ENCODE measurements around the gene WDR3.

The WDR3 gene

DNA sequence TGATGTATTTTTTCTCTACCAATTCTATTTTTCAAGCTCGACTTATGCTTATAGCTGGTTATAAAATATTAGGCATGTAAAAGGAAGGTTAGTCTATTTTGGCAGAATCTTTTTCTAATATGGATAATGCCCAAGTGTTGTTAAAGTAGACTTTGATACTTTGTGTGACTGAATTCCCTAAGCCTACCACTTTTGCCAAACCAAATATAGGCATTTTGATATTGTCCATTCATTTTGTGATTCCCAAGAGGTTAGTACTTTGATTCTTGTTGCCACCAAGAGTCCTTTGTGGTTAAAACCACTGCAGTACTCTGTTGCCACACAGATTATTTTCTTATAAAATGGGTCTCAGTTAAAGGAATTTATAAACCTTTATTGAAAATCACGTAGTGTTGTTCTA, 4.2 kb downstream of the WDR3 start:
- Histone ChIP-seq H3K9me3 (ENCODE audit: control insufficient read depth in 2 of 2, low read length in 2 of 2) (no peaks in the 10 kb centered on the region), H3K4me3 (ENCODE audit: low read length in 2 of 2) (no peak overlapping the region), H3K9ac (ENCODE audit: low read depth in 1 of 2, low read length in 2 of 2) (no peak overlapping the region), H3K4me1 (ENCODE audit: control insufficient read depth in 2 of 2, insufficient read depth in 2 of 2, low read length in 2 of 2) (peaks cover 6 to 8% of the 10 kb centered on the region in 2 donors), H3K36me3 (ENCODE audit: control insufficient read depth in 2 of 2, insufficient read depth in 2 of 2, low read length in 2 of 2) (peaks cover 22 to 26% of the 10 kb centered on the region in 2 donors), H3K27me3 (ENCODE audit: control insufficient read depth in 2 of 2, insufficient read depth in 2 of 2, low read length in 2 of 2) (no peaks in the 10 kb centered on the region), H3K27ac (ENCODE audit: low read depth in 2 of 2, low read length in 2 of 2) (no peak overlapping the region)

DNA sequence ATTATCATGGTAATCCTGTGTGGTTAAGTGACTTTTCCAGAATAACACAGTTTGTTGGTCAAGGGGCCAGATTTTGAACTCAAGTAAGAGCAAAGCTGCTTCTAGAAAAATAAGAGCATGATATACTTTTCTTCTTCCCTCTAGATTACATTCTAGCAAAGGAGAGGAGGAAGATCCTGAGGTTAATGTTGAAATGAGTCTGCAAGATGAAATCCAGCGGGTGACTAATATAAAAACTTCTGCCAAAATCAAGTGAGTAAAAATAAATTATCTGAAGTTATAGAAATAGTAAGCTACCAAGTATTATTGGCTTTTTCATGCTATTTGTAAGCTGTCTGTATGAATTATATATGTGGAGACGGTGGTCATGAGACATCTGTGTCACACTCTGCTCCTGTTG, 12.8 kb downstream of the WDR3 start:
- no peak overlapping the region for H3K4me3 ChIP-seq (ENCODE audit: low read length in 2 of 2)
- no peaks in the 10 kb centered on the region for H3K27me3 ChIP-seq (ENCODE audit: control insufficient read depth in 2 of 2, insufficient read depth in 2 of 2, low read length in 2 of 2)
- peaks cover 58 to 76% of the 10 kb centered on the region in 2 donors for H3K36me3 ChIP-seq (ENCODE audit: control insufficient read depth in 2 of 2, insufficient read depth in 2 of 2, low read length in 2 of 2)
- no peaks in the 10 kb centered on the region for H3K4me1 ChIP-seq (ENCODE audit: control insufficient read depth in 2 of 2, insufficient read depth in 2 of 2, low read length in 2 of 2)
- no peaks in the 10 kb centered on the region for H3K9me3 ChIP-seq (ENCODE audit: control insufficient read depth in 2 of 2, low read length in 2 of 2)
- no peak overlapping the region for H3K9ac ChIP-seq (ENCODE audit: low read depth in 1 of 2, low read length in 2 of 2)
- H3K27ac ChIP-seq (ENCODE audit: low read depth in 2 of 2, low read length in 2 of 2): no peak overlapping the region

DNA sequence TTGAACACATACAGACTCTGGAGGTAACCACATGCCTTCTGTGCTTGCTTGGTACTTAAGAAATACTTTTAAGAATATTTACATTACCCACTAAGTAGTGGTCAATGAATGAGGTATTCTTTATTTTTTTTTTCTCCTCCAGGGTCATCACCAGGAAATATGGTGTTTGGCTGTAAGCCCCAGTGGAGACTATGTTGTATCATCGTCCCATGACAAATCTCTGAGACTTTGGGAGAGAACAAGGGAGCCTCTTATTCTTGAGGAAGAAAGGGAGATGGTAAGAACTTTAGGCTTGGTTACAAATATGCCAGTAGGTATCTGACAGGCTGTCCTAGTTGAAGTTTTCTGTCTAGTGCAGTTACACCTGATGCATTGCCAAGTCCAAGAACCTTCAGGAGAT, 22.8 kb downstream of the WDR3 start:
- H3K9me3 ChIP-seq (ENCODE audit: control insufficient read depth in 2 of 2, low read length in 2 of 2): no peaks in the 10 kb centered on the region
- no peak overlapping the region for H3K9ac ChIP-seq (ENCODE audit: low read depth in 1 of 2, low read length in 2 of 2)
- no peak overlapping the region for H3K4me3 ChIP-seq (ENCODE audit: low read length in 2 of 2)
- no peaks in the 10 kb centered on the region for H3K4me1 ChIP-seq (ENCODE audit: control insufficient read depth in 2 of 2, insufficient read depth in 2 of 2, low read length in 2 of 2)
- peaks cover 67 to 72% of the 10 kb centered on the region in 2 donors for H3K36me3 ChIP-seq (ENCODE audit: control insufficient read depth in 2 of 2, insufficient read depth in 2 of 2, low read length in 2 of 2)
- H3K27me3 ChIP-seq (ENCODE audit: control insufficient read depth in 2 of 2, insufficient read depth in 2 of 2, low read length in 2 of 2): no peaks in the 10 kb centered on the region
- H3K27ac ChIP-seq (ENCODE audit: low read depth in 2 of 2, low read length in 2 of 2): no peak overlapping the region

DNA sequence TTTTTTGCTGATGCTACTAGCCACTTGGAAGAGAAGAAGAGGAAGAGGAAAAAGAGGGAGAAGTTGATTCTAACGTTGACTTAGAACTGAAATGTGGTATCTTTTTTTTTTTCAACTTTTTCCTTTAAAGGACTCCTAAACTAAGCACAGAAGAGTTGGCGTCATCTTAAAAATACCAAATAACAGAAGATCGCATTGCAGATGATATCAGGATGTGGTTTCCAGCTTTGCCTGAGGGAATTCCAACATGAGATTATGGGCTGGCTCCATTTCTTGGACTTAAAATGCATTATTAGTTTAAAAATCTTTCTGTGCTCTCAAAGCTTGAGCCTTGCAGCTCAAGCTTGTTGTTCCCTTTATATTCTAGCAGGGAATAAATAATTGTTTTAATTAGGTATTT, 29.8 kb downstream of the WDR3 start:
- H3K27me3 ChIP-seq (ENCODE audit: control insufficient read depth in 2 of 2, insufficient read depth in 2 of 2, low read length in 2 of 2): no peaks in the 10 kb centered on the region
- no peak overlapping the region for H3K27ac ChIP-seq (ENCODE audit: low read depth in 2 of 2, low read length in 2 of 2)
- H3K4me1 ChIP-seq (ENCODE audit: control insufficient read depth in 2 of 2, insufficient read depth in 2 of 2, low read length in 2 of 2): no peaks in the 10 kb centered on the region
- peaks cover 30 to 31% of the 10 kb centered on the region in 2 donors for H3K36me3 ChIP-seq (ENCODE audit: control insufficient read depth in 2 of 2, insufficient read depth in 2 of 2, low read length in 2 of 2)
- no peaks in the 10 kb centered on the region for H3K9me3 ChIP-seq (ENCODE audit: control insufficient read depth in 2 of 2, low read length in 2 of 2)
- H3K9ac ChIP-seq (ENCODE audit: low read depth in 1 of 2, low read length in 2 of 2): no peak overlapping the region
- no peak overlapping the region for H3K4me3 ChIP-seq (ENCODE audit: low read length in 2 of 2)

DNA sequence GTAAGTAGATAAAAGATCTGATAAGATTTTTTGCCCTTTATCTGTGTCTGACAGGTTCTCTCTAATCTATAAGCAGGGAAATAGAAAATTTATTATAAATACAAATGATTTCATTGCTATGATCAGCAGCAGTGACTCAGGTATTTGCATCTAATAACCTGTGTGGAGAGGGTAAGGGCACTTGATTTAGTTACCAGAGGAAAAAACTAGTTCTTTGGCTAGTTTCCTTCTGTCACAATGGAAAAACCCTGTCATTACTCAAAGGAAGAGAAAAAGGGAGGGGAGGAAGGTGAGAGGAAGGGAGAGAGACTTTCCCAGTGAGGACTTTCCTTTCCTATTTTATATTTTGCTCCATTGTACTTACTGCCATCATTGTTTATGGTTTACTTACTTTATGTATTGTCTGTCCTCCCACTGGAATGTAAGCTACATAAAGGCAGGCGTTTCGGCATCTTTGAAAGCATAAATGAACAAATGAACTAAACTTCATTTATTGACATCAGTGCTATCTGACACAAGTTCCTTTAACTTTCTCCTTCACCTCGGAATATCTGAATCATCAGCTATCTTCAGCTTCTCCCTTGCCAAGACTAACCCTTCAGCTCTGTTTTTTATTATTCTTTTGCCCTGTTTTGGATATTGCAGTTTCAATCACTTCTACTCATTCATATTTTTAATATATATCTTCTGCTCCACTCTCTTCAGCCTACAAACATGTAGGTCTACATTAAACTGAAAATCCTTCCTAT, 34.9 kb downstream of the WDR3 start:
- Histone ChIP-seq H3K9me3 (ENCODE audit: control insufficient read depth in 2 of 2, low read length in 2 of 2) (no peaks in the 10 kb centered on the region), H3K36me3 (ENCODE audit: control insufficient read depth in 2 of 2, insufficient read depth in 2 of 2, low read length in 2 of 2) (peaks cover under 1 to 3% of the 10 kb centered on the region in 2 donors), H3K27ac (ENCODE audit: low read depth in 2 of 2, low read length in 2 of 2) (no peak overlapping the region), H3K4me1 (ENCODE audit: control insufficient read depth in 2 of 2, insufficient read depth in 2 of 2, low read length in 2 of 2) (no peaks in the 10 kb centered on the region), H3K4me3 (ENCODE audit: low read length in 2 of 2) (no peak overlapping the region), H3K9ac (ENCODE audit: low read depth in 1 of 2, low read length in 2 of 2) (no peak overlapping the region), H3K27me3 (ENCODE audit: control insufficient read depth in 2 of 2, insufficient read depth in 2 of 2, low read length in 2 of 2) (no peaks in the 10 kb centered on the region)

DNA sequence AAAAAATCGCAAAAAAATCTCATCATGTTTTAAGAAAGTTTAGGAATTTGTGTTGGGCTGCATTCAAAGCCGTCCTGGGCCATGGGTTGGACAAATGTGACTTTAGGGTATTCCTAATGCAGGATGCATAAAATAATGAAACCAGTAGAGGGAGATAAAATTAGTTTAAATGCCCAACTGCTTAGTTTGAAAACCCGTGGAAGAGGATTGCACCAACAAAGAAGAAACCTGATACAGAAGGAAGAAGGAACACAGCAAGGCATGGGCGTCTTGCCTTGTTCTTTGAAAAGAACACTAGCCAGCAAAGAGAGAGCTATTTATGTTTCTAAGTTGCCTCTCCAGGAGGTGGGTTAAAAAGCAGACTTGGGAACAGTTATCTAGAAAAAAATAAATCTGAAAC, 37.9 kb downstream of the WDR3 start:
- no peak overlapping the region for H3K27ac ChIP-seq (ENCODE audit: low read depth in 2 of 2, low read length in 2 of 2)

DNA sequence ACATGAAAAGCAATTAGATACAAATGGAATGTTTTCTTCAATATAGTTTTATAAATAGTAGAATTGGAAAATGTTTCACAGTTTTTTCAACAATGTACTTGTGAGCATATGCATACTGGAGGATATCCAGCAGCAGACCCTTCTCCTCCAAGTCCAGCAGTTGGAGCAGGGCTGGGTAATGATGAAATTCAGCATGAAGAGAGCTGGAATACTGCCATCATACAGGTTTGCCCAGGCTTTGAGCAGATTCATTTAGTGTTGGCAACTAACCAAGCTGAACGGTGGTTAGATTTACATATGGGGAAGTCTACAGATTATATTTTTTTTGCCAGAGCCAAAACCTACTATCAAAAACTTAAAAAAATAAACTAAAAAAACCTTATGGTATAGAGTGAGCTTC, 38.3 kb downstream of the WDR3 start:
- Histone ChIP-seq H3K4me1 (ENCODE audit: control insufficient read depth in 2 of 2, insufficient read depth in 2 of 2, low read length in 2 of 2) (no peaks in the 10 kb centered on the region), H3K36me3 (ENCODE audit: control insufficient read depth in 2 of 2, insufficient read depth in 2 of 2, low read length in 2 of 2) (no peaks in the 10 kb centered on the region), H3K27ac (ENCODE audit: low read depth in 2 of 2, low read length in 2 of 2) (no peak overlapping the region), H3K4me3 (ENCODE audit: low read length in 2 of 2) (no peak overlapping the region), H3K9me3 (ENCODE audit: control insufficient read depth in 2 of 2, low read length in 2 of 2) (no peaks in the 10 kb centered on the region), H3K27me3 (ENCODE audit: control insufficient read depth in 2 of 2, insufficient read depth in 2 of 2, low read length in 2 of 2) (no peaks in the 10 kb centered on the region), H3K9ac (ENCODE audit: low read depth in 1 of 2, low read length in 2 of 2) (no peak overlapping the region)

More for the DNA sequence above, 37.9 kb downstream of the WDR3 start:
- H3K27me3 ChIP-seq (ENCODE audit: control insufficient read depth in 2 of 2, insufficient read depth in 2 of 2, low read length in 2 of 2): no peaks in the 10 kb centered on the region
- H3K4me1 ChIP-seq (ENCODE audit: control insufficient read depth in 2 of 2, insufficient read depth in 2 of 2, low read length in 2 of 2): no peaks in the 10 kb centered on the region
- no peak overlapping the region for H3K4me3 ChIP-seq (ENCODE audit: low read length in 2 of 2)
- H3K36me3 ChIP-seq (ENCODE audit: control insufficient read depth in 2 of 2, insufficient read depth in 2 of 2, low read length in 2 of 2): no peaks in the 10 kb centered on the region
- H3K9me3 ChIP-seq (ENCODE audit: control insufficient read depth in 2 of 2, low read length in 2 of 2): no peaks in the 10 kb centered on the region
- H3K9ac ChIP-seq (ENCODE audit: low read depth in 1 of 2, low read length in 2 of 2): no peak overlapping the region

DNA sequence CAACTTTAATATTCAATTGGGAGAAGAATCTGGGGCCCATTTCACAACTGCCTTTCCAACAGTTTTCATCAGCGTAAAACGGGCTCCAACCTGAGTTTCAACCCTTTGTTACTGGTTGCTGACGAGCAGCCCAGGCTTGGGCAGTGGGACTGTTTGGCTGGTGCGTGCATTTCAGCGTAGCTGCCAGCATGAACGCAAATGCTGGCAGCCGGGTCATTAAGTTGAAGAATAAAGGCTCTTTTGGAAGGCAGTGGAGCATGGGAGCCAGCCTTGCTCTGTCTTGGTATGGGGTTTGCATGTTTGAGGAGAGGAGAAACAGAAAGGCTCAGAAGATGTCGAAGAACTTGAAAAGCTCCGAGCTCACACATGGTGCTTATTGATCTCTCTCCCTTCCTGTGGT, 40.7 kb downstream of the WDR3 start:
- no peak overlapping the region for H3K4me3 ChIP-seq (ENCODE audit: low read length in 2 of 2)
- H3K27me3 ChIP-seq (ENCODE audit: control insufficient read depth in 2 of 2, insufficient read depth in 2 of 2, low read length in 2 of 2): no peaks in the 10 kb centered on the region
- H3K9me3 ChIP-seq (ENCODE audit: control insufficient read depth in 2 of 2, low read length in 2 of 2): no peaks in the 10 kb centered on the region
- no peak overlapping the region for H3K9ac ChIP-seq (ENCODE audit: low read depth in 1 of 2, low read length in 2 of 2)
- no peaks in the 10 kb centered on the region for H3K36me3 ChIP-seq (ENCODE audit: control insufficient read depth in 2 of 2, insufficient read depth in 2 of 2, low read length in 2 of 2)
- no peaks in the 10 kb centered on the region for H3K4me1 ChIP-seq (ENCODE audit: control insufficient read depth in 2 of 2, insufficient read depth in 2 of 2, low read length in 2 of 2)
- H3K27ac ChIP-seq (ENCODE audit: low read depth in 2 of 2, low read length in 2 of 2): no peak overlapping the region

DNA sequence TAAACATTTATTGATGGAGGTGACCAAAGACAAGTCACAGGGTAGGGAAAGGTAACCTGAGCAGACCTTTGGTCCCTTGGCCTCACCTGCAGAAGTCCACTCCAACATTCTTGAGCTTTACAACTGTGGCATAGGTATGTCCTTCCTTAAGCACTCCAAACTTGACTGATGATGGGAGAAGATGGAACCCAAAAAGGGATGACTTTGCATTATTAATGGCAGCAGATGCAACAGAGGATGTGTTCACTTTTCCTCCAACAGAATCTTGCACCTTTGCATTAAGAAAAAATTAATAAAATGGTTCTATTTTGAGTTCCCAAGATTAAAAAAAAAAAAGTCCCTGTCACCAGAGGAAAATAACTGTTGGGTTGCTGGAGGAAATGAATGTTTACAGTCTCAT, 42.2 kb downstream of the WDR3 start:
- no peaks in the 10 kb centered on the region for H3K4me1 ChIP-seq (ENCODE audit: control insufficient read depth in 2 of 2, insufficient read depth in 2 of 2, low read length in 2 of 2)
- H3K36me3 ChIP-seq (ENCODE audit: control insufficient read depth in 2 of 2, insufficient read depth in 2 of 2, low read length in 2 of 2): no peaks in the 10 kb centered on the region
- no peak overlapping the region for H3K27ac ChIP-seq (ENCODE audit: low read depth in 2 of 2, low read length in 2 of 2)
- no peaks in the 10 kb centered on the region for H3K27me3 ChIP-seq (ENCODE audit: control insufficient read depth in 2 of 2, insufficient read depth in 2 of 2, low read length in 2 of 2)
- no peak overlapping the region for H3K4me3 ChIP-seq (ENCODE audit: low read length in 2 of 2)
- H3K9me3 ChIP-seq (ENCODE audit: control insufficient read depth in 2 of 2, low read length in 2 of 2): no peaks in the 10 kb centered on the region
- no peak overlapping the region for H3K9ac ChIP-seq (ENCODE audit: low read depth in 1 of 2, low read length in 2 of 2)

DNA sequence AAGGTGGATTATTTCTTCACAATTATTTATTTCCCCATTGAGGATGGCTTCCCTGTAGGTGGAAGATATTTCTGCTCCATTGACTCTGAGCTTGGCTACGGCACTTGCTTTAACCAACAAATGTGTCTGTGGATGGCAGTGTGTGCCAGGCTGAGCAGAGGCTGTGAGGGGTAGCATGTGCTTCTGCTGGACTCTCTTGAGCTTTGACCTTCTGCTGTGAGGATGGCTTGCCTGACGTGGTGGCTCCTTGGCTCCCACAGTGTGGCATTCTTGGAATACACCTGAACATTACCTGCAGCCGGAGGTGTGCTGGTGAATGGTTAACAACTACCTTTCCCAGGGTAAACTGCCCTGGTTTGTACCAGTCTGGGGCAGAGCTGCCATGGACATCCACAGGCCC, 46.8 kb downstream of the WDR3 start:
- no peak overlapping the region for H3K27ac ChIP-seq (ENCODE audit: low read depth in 2 of 2, low read length in 2 of 2)

More for the DNA sequence above, 46.8 kb downstream of the WDR3 start:
- H3K36me3 ChIP-seq (ENCODE audit: control insufficient read depth in 2 of 2, insufficient read depth in 2 of 2, low read length in 2 of 2): no peaks in the 10 kb centered on the region
- H3K27me3 ChIP-seq (ENCODE audit: control insufficient read depth in 2 of 2, insufficient read depth in 2 of 2, low read length in 2 of 2): no peaks in the 10 kb centered on the region
- H3K9me3 ChIP-seq (ENCODE audit: control insufficient read depth in 2 of 2, low read length in 2 of 2): no peaks in the 10 kb centered on the region
- H3K4me1 ChIP-seq (ENCODE audit: control insufficient read depth in 2 of 2, insufficient read depth in 2 of 2, low read length in 2 of 2): no peaks in the 10 kb centered on the region
- no peak overlapping the region for H3K4me3 ChIP-seq (ENCODE audit: low read length in 2 of 2)
- H3K9ac ChIP-seq (ENCODE audit: low read depth in 1 of 2, low read length in 2 of 2): no peak overlapping the region
